ENCODE measurements around the gene XRN1.

DNA sequence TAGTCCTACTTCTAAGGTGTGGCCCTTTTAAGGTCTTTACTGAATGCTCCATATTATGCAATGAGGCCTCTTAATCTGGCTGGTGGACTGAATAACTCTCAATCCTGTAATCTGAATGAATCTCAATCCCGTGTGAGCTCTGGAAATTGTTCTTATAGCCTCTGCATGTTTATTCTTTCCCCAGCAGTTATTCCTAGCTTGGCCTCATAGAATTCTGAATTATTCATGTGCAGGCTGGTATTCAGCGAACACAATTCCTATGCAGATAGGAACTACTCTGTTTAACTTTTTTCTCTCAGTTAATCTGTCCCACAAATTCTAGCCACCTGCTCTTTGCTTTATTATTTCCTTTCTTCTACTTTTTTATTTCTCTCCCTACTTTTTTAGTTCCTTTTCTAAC lies 44.3 kb upstream of the XRN1 start:
- TF ChIP-seq, protein P1, sequence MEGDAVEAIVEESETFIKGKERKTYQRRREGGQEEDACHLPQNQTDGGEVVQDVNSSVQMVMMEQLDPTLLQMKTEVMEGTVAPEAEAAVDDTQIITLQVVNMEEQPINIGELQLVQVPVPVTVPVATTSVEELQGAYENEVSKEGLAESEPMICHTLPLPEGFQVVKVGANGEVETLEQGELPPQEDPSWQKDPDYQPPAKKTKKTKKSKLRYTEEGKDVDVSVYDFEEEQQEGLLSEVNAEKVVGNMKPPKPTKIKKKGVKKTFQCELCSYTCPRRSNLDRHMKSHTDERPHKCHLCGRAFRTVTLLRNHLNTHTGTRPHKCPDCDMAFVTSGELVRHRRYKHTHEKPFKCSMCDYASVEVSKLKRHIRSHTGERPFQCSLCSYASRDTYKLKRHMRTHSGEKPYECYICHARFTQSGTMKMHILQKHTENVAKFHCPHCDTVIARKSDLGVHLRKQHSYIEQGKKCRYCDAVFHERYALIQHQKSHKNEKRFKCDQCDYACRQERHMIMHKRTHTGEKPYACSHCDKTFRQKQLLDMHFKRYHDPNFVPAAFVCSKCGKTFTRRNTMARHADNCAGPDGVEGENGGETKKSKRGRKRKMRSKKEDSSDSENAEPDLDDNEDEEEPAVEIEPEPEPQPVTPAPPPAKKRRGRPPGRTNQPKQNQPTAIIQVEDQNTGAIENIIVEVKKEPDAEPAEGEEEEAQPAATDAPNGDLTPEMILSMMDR (conservative IDR thresholded peaks at IDR 0.05 in 1 of 2, IDR thresholded peaks at IDR 0.05 in 1 of 2; ENCODE audit: low read depth in 1 of 2, low read length in 2 of 2): no peak
- no peak for TF ChIP-seq EZH2 (IDR thresholded peaks at IDR 0.05; ENCODE audit: low read length, missing control alignments)
